CD4-positive, CD25-positive, alpha-beta regulatory T cell (primary cell): ENCODE data around the gene ZNF595. TPM values are rescaled to one million over a fixed set of nuclear protein-coding genes. Genes with fewer than 3 reads are reported as not detected.
"Not testable (repeated sequence)": the region's sequence is repeated elsewhere in the genome, so short reads cannot be mapped to it uniquely, and the experiment has no call there.

ENCODE experiments used
- ATAC-seq, 2 donors: fragments of 150-1000 bp; cut with Tn5 transposase; one replicate each; pipeline ENCODE4 v1.10.0; 2021; ENCODE audit warnings: low read depth in 2 of 2, moderate number of reproducible peaks in 2 of 2, moderate library complexity in 1 of 2
- DNase-seq, 3 donors: peaks; one replicate each; pipeline versions ENCODE4 v3.0.0 to v3.0.0-alpha.2; 2012 to 2022; ENCODE audit warnings: mixed read lengths in 1 of 3
- H3K27ac ChIP-seq: one replicate; pipeline ENCODE4 v1.7.0; 2013; ENCODE audit warnings: mild to moderate bottlenecking, low read length; ENCODE audit not compliant: insufficient read depth, poor library complexity, severe bottlenecking
- H3K27me3 ChIP-seq: one replicate; pipeline ENCODE4 v1.7.0; 2013; ENCODE audit warnings: low read length; ENCODE audit not compliant: control insufficient read depth, insufficient read depth
- H3K36me3 ChIP-seq: one replicate; pipeline ENCODE4 v1.7.0; 2013; ENCODE audit warnings: mild to moderate bottlenecking, low read length, moderate library complexity; ENCODE audit not compliant: control insufficient read depth, insufficient read depth
- H3K4me1 ChIP-seq: 2 replicates; pipeline ENCODE4 v1.7.0; 2013; ENCODE audit warnings: mild to moderate bottlenecking, low read length; ENCODE audit not compliant: insufficient read depth, control insufficient read depth, poor library complexity, severe bottlenecking
- H3K4me3 ChIP-seq: one replicate; pipeline ENCODE4 v1.7.0; 2013; ENCODE audit warnings: low read depth, mild to moderate bottlenecking, low read length, moderate library complexity
- H3K9me3 ChIP-seq, 2 experiments: 1 replicate in 1 of 2; 2 replicates in 1 of 2; pipeline ENCODE4 v1.7.0; 2013; ENCODE audit warnings: low read length in 2 of 2, mild to moderate bottlenecking in 1 of 2, moderate library complexity in 1 of 2; ENCODE audit not compliant: control insufficient read depth in 2 of 2
- H3K27ac Mint-ChIP-seq, 3 donors: one replicate each; pipeline ENCODE4 v1.8.0; 2020 to 2022; ENCODE audit warnings: mild to moderate bottlenecking in 3 of 3, mixed read lengths in 3 of 3, moderate library complexity in 2 of 3
- H3K27me3 Mint-ChIP-seq: one replicate; pipeline ENCODE4 v1.8.0; 2022; ENCODE audit warnings: mild to moderate bottlenecking, mixed read lengths
- H3K36me3 Mint-ChIP-seq: one replicate; pipeline ENCODE4 v1.8.0; 2020; ENCODE audit warnings: mixed read lengths
- H3K4me1 Mint-ChIP-seq, 4 donors: one replicate each; pipeline ENCODE4 v1.8.0; 2020 to 2022; ENCODE audit warnings: mixed read lengths in 4 of 4, mild to moderate bottlenecking in 1 of 4
- H3K4me3 Mint-ChIP-seq, 4 donors: one replicate each; pipeline ENCODE4 v1.8.0; 2020 to 2022; ENCODE audit warnings: mild to moderate bottlenecking in 4 of 4, mixed read lengths in 4 of 4, moderate library complexity in 3 of 4
- H3K9me3 Mint-ChIP-seq, 7 donors: one replicate each; pipeline ENCODE4 v1.8.0; 2020 to 2022; ENCODE audit warnings: mixed read lengths in 7 of 7, mild to moderate bottlenecking in 3 of 7, moderate library complexity in 2 of 7
- polyA plus RNA-seq, 4 donors: library from polyadenylated mRNA; unstranded; fragments of 300-500 nt; fragmentation: Illumina TruSeq; gene quantifications; one replicate each; pipeline ENCODE4 v1.2.3, GENCODE V29; 2021
- total RNA-seq: library from RNA; stranded (reverse); gene quantifications from one replicate; pipeline ENCODE4 v1.2.3, GENCODE V29; 2022

ZNF595 gene
- total and polyA plus RNA-seq, 5 donors from 2014 or later: 0.76 to 12.5 (median 10.3) TPM

DNA sequence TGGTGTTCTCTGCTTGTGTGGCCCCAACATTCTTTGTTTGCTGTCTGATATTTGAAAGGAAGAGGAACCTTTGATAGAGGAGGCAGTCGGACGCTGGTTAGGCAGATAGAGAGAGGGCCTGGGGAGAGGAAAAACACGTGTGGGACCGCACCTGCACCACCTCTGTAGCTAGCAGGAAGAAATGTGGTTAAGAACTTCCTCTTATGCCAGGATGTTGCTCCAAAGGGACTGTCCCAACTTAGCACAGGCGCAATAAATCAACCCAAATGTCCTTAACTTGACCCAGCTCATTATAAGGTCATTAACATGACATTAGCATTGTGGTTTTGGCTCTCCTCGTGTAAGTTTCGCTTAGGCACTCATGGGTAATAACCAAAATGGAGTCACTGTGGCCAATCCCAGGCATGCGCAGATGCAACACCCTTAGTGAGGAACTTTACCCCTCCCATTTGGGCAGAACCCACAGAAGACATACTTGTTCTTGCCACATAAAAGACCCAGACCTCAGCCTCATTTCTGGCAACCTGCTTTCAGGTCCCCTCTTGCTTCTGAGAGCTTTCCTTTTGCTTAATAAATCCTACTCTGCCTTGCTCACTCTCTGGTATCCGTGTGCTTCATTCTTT, 1.4 kb upstream of the ZNF595 start:
- H3K27ac ChIP-seq, H3K9me3 ChIP-seq, H3K4me1 Mint-ChIP-seq, H3K4me1 ChIP-seq, H3K27me3 ChIP-seq, H3K36me3 ChIP-seq, H3K27ac Mint-ChIP-seq, H3K36me3 Mint-ChIP-seq, H3K4me3 Mint-ChIP-seq, H3K4me3 ChIP-seq, H3K27me3 Mint-ChIP-seq, H3K9me3 Mint-ChIP-seq: not testable (repeated sequence)
- ATAC-seq: peak in 1 of 2 donors; percentile 50
- peak in 1 of 3 donors; percentile 6 for DNase-seq

DNA sequence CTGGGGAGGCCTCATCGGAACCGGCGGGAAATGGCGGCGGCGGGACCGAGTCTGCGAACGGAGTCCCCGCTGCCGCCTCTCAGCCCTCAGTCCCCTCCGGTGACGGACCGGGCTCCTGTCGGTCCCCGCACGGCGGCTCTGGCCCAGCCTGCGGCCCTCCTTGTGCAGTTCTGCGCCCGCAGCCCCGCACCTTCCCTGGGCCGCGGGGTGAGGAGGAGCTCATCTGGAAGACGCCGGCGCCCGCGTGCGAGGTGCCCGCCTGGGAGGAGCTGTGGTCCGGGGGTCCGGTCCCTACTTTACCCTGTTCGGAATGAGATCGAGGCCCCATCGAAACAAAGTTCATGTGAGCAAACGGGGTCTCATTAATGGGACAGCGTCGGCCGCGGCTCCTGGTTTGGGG, 400 bp downstream of the ZNF595 start:
- not testable (repeated sequence) for H3K36me3 ChIP-seq, H3K27me3 ChIP-seq, ATAC-seq, H3K4me3 Mint-ChIP-seq, H3K4me1 Mint-ChIP-seq, DNase-seq, H3K27ac ChIP-seq, H3K27ac Mint-ChIP-seq, H3K4me1 ChIP-seq, H3K27me3 Mint-ChIP-seq, H3K9me3 ChIP-seq, H3K4me3 ChIP-seq, H3K36me3 Mint-ChIP-seq, H3K9me3 Mint-ChIP-seq

DNA sequence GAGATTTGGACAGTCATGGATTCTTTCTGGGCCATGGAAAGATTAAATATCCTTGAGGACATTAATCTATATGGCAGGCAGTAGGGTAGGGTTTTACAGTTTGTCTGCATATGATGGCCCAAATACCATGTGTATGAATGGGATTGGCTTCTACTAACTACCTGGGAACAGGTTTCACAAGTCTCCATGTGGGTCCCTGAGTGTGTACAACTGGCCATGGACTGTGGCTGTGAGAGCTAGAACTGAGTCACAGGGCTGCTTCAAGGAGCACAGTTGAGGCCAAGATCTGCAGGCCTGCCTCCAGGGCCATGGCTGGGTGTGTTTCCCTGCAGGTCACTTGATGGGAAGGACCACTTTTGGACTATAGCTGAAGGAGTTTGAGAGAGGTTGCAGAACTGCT, 11.6 kb downstream of the ZNF595 start:
- H3K36me3 Mint-ChIP-seq: peaks cover 14% of the 10 kb centered on the region
- peaks cover 0 to 16% (median 8%) of the 10 kb centered on the region in 7 donors for H3K9me3 Mint-ChIP-seq
- H3K4me1 ChIP-seq, H3K27me3 ChIP-seq, H3K27me3 Mint-ChIP-seq, H3K27ac Mint-ChIP-seq, DNase-seq, H3K4me1 Mint-ChIP-seq, H3K27ac ChIP-seq, H3K4me3 ChIP-seq, H3K4me3 Mint-ChIP-seq, ATAC-seq, H3K36me3 ChIP-seq: not testable (repeated sequence)
- peaks cover 11% of the 10 kb centered on the region in 2 experiments for H3K9me3 ChIP-seq

DNA sequence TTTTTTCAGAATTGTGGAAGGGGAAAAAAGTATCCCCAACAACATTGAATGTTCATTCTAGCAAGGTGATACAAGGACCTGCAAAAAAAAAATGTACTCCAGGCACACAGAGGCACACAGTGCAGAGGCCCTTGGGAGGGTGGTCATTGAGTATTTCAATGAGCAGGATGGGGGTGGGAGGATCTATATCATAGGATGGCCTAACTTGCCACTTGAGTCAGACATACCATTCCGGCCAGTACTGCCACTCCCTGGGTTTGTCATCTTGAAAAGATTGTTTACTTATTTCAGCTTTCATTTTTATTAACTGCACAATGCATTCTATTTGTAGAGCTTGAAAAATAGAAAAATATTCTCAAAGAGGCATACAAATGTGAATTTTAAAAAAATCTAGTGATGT, 18.7 kb downstream of the ZNF595 start:
- Histone ChIP-seq H3K27me3 (no peaks in the 10 kb centered on the region), H3K4me3 (no peak overlapping the region), H3K27ac (no peak overlapping the region), H3K36me3 (peaks cover 7% of the 10 kb centered on the region), H3K4me1 (no peaks in the 10 kb centered on the region), H3K9me3 (peaks cover 56 to 69% of the 10 kb centered on the region in 2 experiments)
- ATAC-seq: no peak
- Mint-ChIP-seq H3K27me3 (no peaks in the 10 kb centered on the region), H3K27ac (no peak overlapping the region), H3K4me1 (no peaks in the 10 kb centered on the region), H3K9me3 (peaks cover 0 to 68% (median 31%) of the 10 kb centered on the region in 7 donors), H3K4me3 (no peak overlapping the region), H3K36me3 (peaks cover 44% of the 10 kb centered on the region)
- DNase-seq: no peak

DNA sequence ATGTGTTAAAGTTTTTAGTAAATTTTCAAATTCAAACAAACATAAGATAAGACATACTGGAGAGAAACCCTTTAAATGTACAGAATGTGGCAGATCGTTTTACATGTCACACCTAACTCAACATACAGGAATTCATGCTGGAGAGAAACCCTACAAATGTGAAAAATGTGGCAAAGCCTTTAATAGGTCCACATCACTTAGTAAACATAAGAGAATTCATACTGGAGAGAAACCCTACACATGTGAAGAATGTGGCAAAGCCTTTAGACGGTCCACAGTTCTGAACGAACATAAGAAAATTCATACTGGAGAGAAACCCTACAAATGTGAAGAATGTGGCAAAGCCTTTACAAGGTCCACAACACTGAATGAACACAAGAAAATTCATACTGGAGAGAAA, 32.8 kb downstream of the ZNF595 start:
- H3K9me3 ChIP-seq: peaks cover 74 to 92% of the 10 kb centered on the region in 2 experiments

DNA sequence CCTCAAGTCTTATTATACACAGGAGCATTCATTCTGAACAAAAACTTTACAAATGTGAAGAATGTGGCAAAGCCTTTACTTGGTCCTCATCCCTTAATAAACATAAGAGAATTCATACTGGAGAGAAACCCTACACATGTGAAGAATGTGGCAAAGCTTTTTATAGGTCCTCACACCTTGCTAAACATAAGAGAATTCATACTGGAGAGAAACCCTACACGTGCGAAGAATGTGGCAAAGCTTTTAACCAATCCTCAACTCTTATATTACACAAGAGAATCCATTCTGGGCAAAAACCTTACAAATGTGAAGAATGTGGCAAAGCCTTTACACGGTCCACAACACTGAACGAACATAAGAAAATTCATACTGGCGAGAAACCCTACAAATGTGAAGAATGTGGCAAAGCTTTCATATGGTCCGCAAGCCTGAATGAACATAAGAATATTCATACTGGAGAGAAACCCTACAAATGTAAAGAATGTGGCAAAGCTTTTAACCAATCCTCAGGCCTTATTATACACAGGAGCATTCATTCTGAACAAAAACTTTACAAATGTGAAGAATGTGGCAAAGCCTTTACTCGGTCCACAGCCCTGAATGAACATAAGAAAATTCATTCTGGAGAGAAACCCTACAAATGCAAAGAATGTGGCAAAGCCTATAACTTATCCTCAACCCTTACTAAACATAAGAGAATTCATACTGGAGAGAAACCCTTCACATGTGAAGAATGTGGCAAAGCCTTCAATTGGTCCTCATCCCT, 33.6 kb downstream of the ZNF595 start:
- not testable (repeated sequence) for H3K27ac ChIP-seq, H3K27me3 ChIP-seq, H3K4me3 Mint-ChIP-seq, H3K27me3 Mint-ChIP-seq, ATAC-seq, DNase-seq, H3K4me3 ChIP-seq, H3K27ac Mint-ChIP-seq, H3K4me1 Mint-ChIP-seq, H3K4me1 ChIP-seq, H3K36me3 ChIP-seq
- H3K9me3 ChIP-seq: peaks cover 76 to 94% of the 10 kb centered on the region in 2 experiments
- Mint-ChIP-seq H3K9me3 (peaks cover 4 to 71% (median 36%) of the 10 kb centered on the region in 7 donors), H3K36me3 (peaks cover 44% of the 10 kb centered on the region)

More for the DNA sequence above, 32.8 kb downstream of the ZNF595 start:
- Histone ChIP-seq H3K27ac (no peak overlapping the region), H3K4me3 (no peak overlapping the region), H3K36me3 (peaks cover 10% of the 10 kb centered on the region), H3K27me3 (no peaks in the 10 kb centered on the region), H3K4me1 (no peaks in the 10 kb centered on the region)
- H3K27ac Mint-ChIP-seq: no peak overlapping the region
- no peak for DNase-seq
- no peak for ATAC-seq
- H3K36me3 Mint-ChIP-seq: peaks cover 46% of the 10 kb centered on the region
- H3K4me1 Mint-ChIP-seq: no peaks in the 10 kb centered on the region
- H3K4me3 Mint-ChIP-seq: no peak overlapping the region
- peaks cover 0 to 70% (median 33%) of the 10 kb centered on the region in 7 donors for H3K9me3 Mint-ChIP-seq
- H3K27me3 Mint-ChIP-seq: no peaks in the 10 kb centered on the region

DNA sequence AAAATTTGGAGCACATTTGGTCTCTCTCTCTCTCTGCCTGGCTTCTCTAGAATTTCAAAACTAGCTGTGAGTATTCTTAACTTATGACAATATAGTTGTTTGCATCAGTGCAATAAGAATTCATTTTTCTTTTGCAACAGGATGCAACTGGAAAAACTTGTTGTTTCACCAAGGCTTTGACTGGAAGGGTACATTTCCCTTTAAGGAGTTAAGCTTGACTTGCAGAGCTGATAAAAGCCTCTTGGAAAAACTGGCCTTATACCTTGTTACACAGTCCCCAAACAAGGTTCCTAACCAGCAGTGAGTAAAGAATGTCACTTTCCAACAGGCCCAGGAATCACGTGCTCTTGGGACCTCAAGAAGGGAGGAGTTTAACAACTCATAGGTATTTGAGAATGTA, 45.3 kb downstream of the ZNF595 start:
- DNase-seq (no peak), ATAC-seq (no peak)
- peaks cover 0 to 57% (median 13%) of the 10 kb centered on the region in 7 donors for H3K9me3 Mint-ChIP-seq

DNA sequence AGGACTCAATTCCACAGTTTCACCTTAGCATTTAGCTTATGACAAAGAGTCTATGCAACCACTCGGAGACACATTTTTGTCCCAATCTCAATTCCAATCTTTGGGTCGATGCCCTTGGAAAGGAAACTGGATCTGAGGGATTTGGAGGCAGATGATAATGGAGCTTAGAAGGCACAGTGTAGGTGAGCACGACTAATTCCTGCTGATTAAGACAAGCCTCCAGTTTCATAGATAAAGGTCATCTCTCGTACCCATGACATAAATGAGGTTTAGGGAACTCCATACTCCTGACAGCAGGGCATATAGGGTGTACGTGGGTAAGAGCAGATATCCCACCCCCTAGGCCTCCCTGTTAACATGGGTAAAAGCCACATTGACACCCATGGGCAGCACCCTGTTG, 46.7 kb downstream of the ZNF595 start:
- no peaks in the 10 kb centered on the region for H3K4me1 Mint-ChIP-seq
- H3K9me3 Mint-ChIP-seq: peaks cover 2 to 51% (median 12%) of the 10 kb centered on the region in 7 donors
- Histone ChIP-seq H3K27me3 (no peaks in the 10 kb centered on the region), H3K9me3 (peaks cover 40 to 80% of the 10 kb centered on the region in 2 experiments), H3K4me1 (no peaks in the 10 kb centered on the region), H3K27ac (no peak overlapping the region), H3K4me3 (no peak overlapping the region), H3K36me3 (no peaks in the 10 kb centered on the region)
- no peak overlapping the region for H3K4me3 Mint-ChIP-seq
- no peaks in the 10 kb centered on the region for H3K36me3 Mint-ChIP-seq
- no peaks in the 10 kb centered on the region for H3K27me3 Mint-ChIP-seq
- H3K27ac Mint-ChIP-seq: no peak overlapping the region
- no peak for ATAC-seq
- DNase-seq: no peak

More for the DNA sequence above, 45.3 kb downstream of the ZNF595 start:
- no peak overlapping the region for H3K4me3 ChIP-seq
- H3K27me3 ChIP-seq: no peaks in the 10 kb centered on the region
- no peak overlapping the region for H3K27ac ChIP-seq
- Mint-ChIP-seq H3K27me3 (no peaks in the 10 kb centered on the region), H3K4me3 (no peak overlapping the region), H3K4me1 (no peaks in the 10 kb centered on the region), H3K27ac (no peak overlapping the region), H3K36me3 (no peaks in the 10 kb centered on the region)
- H3K4me1 ChIP-seq: no peaks in the 10 kb centered on the region
- peaks cover 44 to 85% of the 10 kb centered on the region in 2 experiments for H3K9me3 ChIP-seq
- no peaks in the 10 kb centered on the region for H3K36me3 ChIP-seq
